Natural killer cell (primary cell): ENCODE results near the gene CCL20. TPM values are rescaled to one million over a fixed set of nuclear protein-coding genes. Genes with fewer than 3 reads are reported as not detected.
"Not testable (repeated sequence)": the region's sequence is repeated elsewhere in the genome, so short reads cannot be mapped to it uniquely, and the experiment has no call there.

ENCODE experiments used
- ATAC-seq, 3 donors: fragments of 150-1000 bp in 2 of 3; fragments of 200-7000 bp in 1 of 3; cut with Tn5 transposase; 1 replicate in 1 of 3; 2 replicates in 2 of 3; pipeline ENCODE4 v1.10.0; 2021; ENCODE audit warnings: mild to moderate bottlenecking in 2 of 3, moderate library complexity in 2 of 3
- DNase-seq, 2 donors: peaks; one replicate each; pipeline versions ENCODE4 v3.0.0 to v3.0.0-alpha.2; 2013 to 2021; ENCODE audit warnings: mixed read lengths in 1 of 2
- H3K27ac ChIP-seq: one replicate; pipeline ENCODE4 v1.5.1; 2013; ENCODE audit warnings: mild to moderate bottlenecking, low read length
- H3K27me3 ChIP-seq: one replicate; pipeline ENCODE4 v1.6.1; 2013; ENCODE audit warnings: low read length; ENCODE audit not compliant: control insufficient read depth, insufficient read depth
- H3K36me3 ChIP-seq: one replicate; pipeline ENCODE4 v1.6.1; 2013; ENCODE audit warnings: low read length; ENCODE audit not compliant: control insufficient read depth, insufficient read depth
- H3K4me1 ChIP-seq: one replicate; pipeline ENCODE4 v1.6.1; 2013; ENCODE audit warnings: low read length; ENCODE audit not compliant: control insufficient read depth, insufficient read depth
- H3K4me3 ChIP-seq: one replicate; pipeline ENCODE4 v1.5.1; 2013; ENCODE audit warnings: low read length
- H3K9me3 ChIP-seq: one replicate; pipeline ENCODE4 v1.6.1; 2013; ENCODE audit warnings: low read length; ENCODE audit not compliant: control insufficient read depth, insufficient read depth
- H3K27ac Mint-ChIP-seq, 2 donors: one replicate each; pipeline ENCODE4 v1.8.0; 2022; ENCODE audit warnings: mild to moderate bottlenecking in 2 of 2, mixed read lengths in 2 of 2, moderate library complexity in 1 of 2
- H3K27me3 Mint-ChIP-seq, 2 donors: one replicate each; pipeline ENCODE4 v1.8.0; 2022; ENCODE audit warnings: low read depth in 2 of 2, mixed read lengths in 2 of 2
- H3K36me3 Mint-ChIP-seq: one replicate; pipeline ENCODE4 v1.8.0; 2022; ENCODE audit warnings: mixed read lengths
- H3K4me1 Mint-ChIP-seq, 2 donors: one replicate each; pipeline ENCODE4 v1.8.0; 2022; ENCODE audit warnings: mixed read lengths in 2 of 2
- H3K4me3 Mint-ChIP-seq: one replicate; pipeline ENCODE4 v1.8.0; 2022; ENCODE audit warnings: mild to moderate bottlenecking, moderate library complexity, mixed read lengths
- H3K9me3 Mint-ChIP-seq, 2 donors: one replicate each; pipeline ENCODE4 v1.8.0; 2022; ENCODE audit warnings: mixed read lengths in 2 of 2
- WGBS: methylation state at CpG from one replicate; pipeline ENCODE4 v1.1.7; 2013; ENCODE audit warnings: missing lambda C conversion rate; ENCODE audit not compliant: insufficient coverage; 5-methylcytosine and 5-hydroxymethylcytosine counted together
- intact Hi-C: fragments of 100-400 bp; cut with micrococcal nuclease; formaldehyde crosslinking; loops from one replicate; pipeline ENCODE4 v1.14.2; 2022
- total RNA-seq, 4 donors: library from RNA; stranded (reverse); fragments of 120-200 nt in 1 of 4; gene quantifications; one replicate each; pipeline versions ENCODE4 v1.2.3 to v1.2.4, GENCODE V29; 2013 to 2022
- TF ChIP-seq, protein P1 (sequence below): fragments of 200-600 bp; IDR thresholded peaks from one replicate; pipeline ENCODE4 v1.8.0; 2022; ENCODE audit warnings: antibody characterized with exemption

Gene CCL20
- total RNA-seq, 3 donors from 2014 or later (not counting 1 experiment from before 2014, with no cell fraction given), result 2.0 TPM; not detected in 2

DNA sequence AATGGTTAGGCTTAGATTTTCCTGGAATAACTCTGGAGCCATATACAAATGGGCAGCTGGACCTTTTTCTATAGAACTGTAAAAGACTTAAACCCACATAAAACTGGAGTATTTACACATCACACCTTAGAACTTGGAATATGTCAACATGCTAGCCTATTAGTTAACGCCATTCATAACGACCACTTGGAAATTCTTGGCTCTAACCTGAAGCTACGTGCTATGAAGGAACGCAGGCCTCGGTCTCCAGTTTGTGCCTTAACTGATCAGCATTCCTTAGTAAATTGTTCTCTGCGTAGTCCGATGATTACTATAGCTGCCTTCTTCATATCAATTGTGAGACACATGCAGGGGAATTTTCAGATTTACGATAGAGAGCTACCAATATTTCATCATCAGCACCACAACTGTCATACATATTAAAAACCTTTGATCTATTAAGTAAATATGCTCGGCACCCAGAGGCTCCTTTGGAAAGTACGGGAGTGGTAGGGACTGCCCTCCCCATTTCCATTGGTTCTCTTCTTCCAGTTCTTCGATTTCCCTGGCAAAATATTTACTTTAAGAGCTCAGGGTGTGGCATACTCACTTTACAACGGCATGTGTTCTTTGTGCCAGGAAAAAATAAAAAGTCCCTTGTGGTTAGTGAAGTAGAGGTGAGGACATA is 17.5 kb upstream of the CCL20 start:
- Mint-ChIP-seq H3K9me3 (no peaks in the 10 kb centered on the region), H3K27me3 (no peaks in the 10 kb centered on the region), H3K4me1 (no peaks in the 10 kb centered on the region), H3K27ac (no peak overlapping the region), H3K4me3 (no peak overlapping the region), H3K36me3 (no peaks in the 10 kb centered on the region)
- TF ChIP-seq, protein P1, sequence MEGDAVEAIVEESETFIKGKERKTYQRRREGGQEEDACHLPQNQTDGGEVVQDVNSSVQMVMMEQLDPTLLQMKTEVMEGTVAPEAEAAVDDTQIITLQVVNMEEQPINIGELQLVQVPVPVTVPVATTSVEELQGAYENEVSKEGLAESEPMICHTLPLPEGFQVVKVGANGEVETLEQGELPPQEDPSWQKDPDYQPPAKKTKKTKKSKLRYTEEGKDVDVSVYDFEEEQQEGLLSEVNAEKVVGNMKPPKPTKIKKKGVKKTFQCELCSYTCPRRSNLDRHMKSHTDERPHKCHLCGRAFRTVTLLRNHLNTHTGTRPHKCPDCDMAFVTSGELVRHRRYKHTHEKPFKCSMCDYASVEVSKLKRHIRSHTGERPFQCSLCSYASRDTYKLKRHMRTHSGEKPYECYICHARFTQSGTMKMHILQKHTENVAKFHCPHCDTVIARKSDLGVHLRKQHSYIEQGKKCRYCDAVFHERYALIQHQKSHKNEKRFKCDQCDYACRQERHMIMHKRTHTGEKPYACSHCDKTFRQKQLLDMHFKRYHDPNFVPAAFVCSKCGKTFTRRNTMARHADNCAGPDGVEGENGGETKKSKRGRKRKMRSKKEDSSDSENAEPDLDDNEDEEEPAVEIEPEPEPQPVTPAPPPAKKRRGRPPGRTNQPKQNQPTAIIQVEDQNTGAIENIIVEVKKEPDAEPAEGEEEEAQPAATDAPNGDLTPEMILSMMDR, result no peak
- Histone ChIP-seq H3K4me1 (no peaks in the 10 kb centered on the region), H3K27ac (no peak overlapping the region), H3K27me3 (no peaks in the 10 kb centered on the region), H3K4me3 (no peak overlapping the region), H3K9me3 (no peaks in the 10 kb centered on the region), H3K36me3 (no peaks in the 10 kb centered on the region)
- intact Hi-C loops, result no loop called here
- DNase-seq (no peak), ATAC-seq (no peak)
- 89% methylated on average over 11 of the region's 12 CpGs for WGBS

DNA sequence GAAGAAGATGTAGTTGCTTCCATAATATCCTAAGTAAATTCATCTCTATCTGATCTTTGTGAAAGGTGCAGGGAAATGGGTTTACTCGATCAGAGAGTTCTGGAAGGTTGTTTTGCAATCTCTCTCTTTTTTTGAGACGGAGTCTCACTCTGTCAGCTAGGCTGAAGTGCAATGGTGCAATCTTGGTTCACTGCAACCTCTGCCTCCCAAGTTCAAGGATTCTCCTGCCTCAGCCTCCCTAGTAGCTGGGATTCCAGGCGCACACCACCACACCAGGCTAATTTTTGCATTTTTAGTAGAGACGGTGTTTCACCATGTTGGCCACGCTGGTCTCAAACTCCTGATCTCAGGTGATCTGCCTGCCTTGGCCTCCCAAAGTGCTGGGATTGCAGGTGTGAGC is 16.9 kb upstream of the CCL20 start:
- H3K9me3 Mint-ChIP-seq, H3K4me3 Mint-ChIP-seq, H3K36me3 ChIP-seq, intact Hi-C loops, H3K27me3 Mint-ChIP-seq, H3K9me3 ChIP-seq, H3K4me1 Mint-ChIP-seq, H3K4me3 ChIP-seq, H3K4me1 ChIP-seq, H3K27ac ChIP-seq, H3K27ac Mint-ChIP-seq, DNase-seq, ATAC-seq, H3K36me3 Mint-ChIP-seq, H3K27me3 ChIP-seq: not testable (repeated sequence)
- WGBS, result 91% methylated on average over 5 of the region's 5 CpGs

DNA sequence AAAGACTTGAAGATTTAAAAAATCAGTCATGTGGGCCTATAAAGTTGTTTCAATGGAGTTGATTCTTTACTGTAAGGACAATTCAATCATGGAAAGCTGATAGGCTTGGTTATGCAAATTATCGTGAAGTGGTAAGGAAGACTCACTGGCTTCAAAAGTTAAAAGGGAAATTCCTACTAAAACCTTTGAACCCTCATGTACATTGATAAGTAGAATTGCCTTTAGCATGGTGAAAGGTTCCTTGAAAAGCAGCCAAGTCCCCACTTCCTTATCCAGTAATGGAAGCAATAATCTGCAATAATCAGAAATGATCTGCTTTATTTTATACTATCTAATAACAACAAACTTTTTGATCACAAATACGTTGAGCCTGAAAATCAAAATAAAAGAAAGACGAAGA is 14.4 kb upstream of the CCL20 start:
- Histone ChIP-seq H3K27ac (no peak overlapping the region), H3K9me3 (no peaks in the 10 kb centered on the region), H3K27me3 (no peaks in the 10 kb centered on the region), H3K36me3 (no peaks in the 10 kb centered on the region), H3K4me3 (no peak overlapping the region), H3K4me1 (no peaks in the 10 kb centered on the region)
- WGBS, result 100% methylated on average over 1 of the region's 3 CpGs
- TF ChIP-seq, protein P1, result no peak
- Mint-ChIP-seq H3K36me3 (no peaks in the 10 kb centered on the region), H3K4me3 (no peak overlapping the region), H3K27me3 (no peaks in the 10 kb centered on the region), H3K4me1 (no peaks in the 10 kb centered on the region), H3K9me3 (no peaks in the 10 kb centered on the region), H3K27ac (no peak overlapping the region)
- intact Hi-C loops, result no loop called here
- ATAC-seq, result no peak
- DNase-seq, result no peak

GRCh38 chr2:227802882-227803281 is 10.8 kb upstream of the CCL20 start:
- no peak for ATAC-seq
- no peaks in the 10 kb centered on the region for H3K27me3 ChIP-seq
- no peaks in the 10 kb centered on the region for H3K36me3 ChIP-seq
- Mint-ChIP-seq H3K36me3 (no peaks in the 10 kb centered on the region), H3K4me1 (peaks cover 6 to 11% of the 10 kb centered on the region in 2 donors), H3K27me3 (no peaks in the 10 kb centered on the region), H3K4me3 (no peak overlapping the region), H3K27ac (no peak overlapping the region), H3K9me3 (peaks cover 0 to 2% of the 10 kb centered on the region in 2 donors)
- 88% methylated on average over 1 of the region's 2 CpGs for WGBS
- DNase-seq, result no peak
- no peaks in the 10 kb centered on the region for H3K4me1 ChIP-seq
- no peak overlapping the region for H3K27ac ChIP-seq
- H3K9me3 ChIP-seq, result no peaks in the 10 kb centered on the region
- TF ChIP-seq, protein P1, result no peak
- intact Hi-C loops, result no loop called here
- no peak overlapping the region for H3K4me3 ChIP-seq
